ENCODE data around the gene MBD2.

Gene MBD2

DNA sequence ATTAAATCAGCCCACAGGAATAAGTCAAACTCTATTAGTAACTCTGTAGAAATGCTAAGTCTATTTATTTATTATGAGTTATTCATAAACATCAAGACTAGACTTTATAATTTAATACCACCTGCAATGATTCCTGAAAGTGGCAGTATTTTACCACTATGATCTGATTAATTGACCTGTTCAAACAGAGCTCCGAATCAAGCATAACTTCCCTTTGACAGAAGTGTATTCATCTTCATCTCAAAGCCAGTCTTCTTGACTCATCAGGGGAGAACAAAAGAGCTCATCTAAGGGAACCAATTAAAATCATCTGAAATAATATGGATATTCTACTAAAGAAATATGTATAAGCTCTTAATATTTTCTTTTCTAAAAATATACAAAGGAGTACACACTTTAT lies 122.3 kb downstream of the MBD2 start:
- Mint-ChIP-seq H3K36me3 (no peaks in the 10 kb centered on the region), H3K4me1 (no peaks in the 10 kb centered on the region), H3K9me3 (peaks cover 5% of the 10 kb centered on the region), H3K4me3 (no peak overlapping the region), H3K27ac (no peak overlapping the region), H3K27me3 (peaks cover 9% of the 10 kb centered on the region)
- CTCF ChIA-PET: no interaction called here
- DNase-seq: no peak
